GM23338 (cell line): ENCODE data around the gene AHDC1.

ENCODE experiments used
- ETS1 ChIP-seq: IDR thresholded peaks from 2 replicates; pipeline ENCODE4 v1.6.1; 2016; ENCODE audit warnings: antibody characterized with exemption
- EZH2 ChIP-seq: fragments of 200-600 bp; sonication (generic); IDR thresholded peaks from one replicate; pipeline ENCODE4 v1.8.0; 2017; ENCODE audit warnings: antibody characterized with exemption, mild to moderate bottlenecking, low read depth; ENCODE audit not compliant: unreplicated experiment
- JUNB ChIP-seq: IDR thresholded peaks from one replicate; pipeline ENCODE4 v1.6.1; 2016; ENCODE audit warnings: antibody characterized with exemption; ENCODE audit not compliant: unreplicated experiment
- NANOG ChIP-seq: IDR thresholded peaks from 2 replicates; pipeline ENCODE4 v1.6.1; 2016; ENCODE audit warnings: antibody characterized with exemption, borderline replicate concordance
- POLR2AphosphoS5 ChIP-seq: IDR thresholded peaks from 2 replicates; pipeline ENCODE4 v1.6.1; 2016; ENCODE audit warnings: antibody characterized with exemption, low read depth
- REST ChIP-seq: IDR thresholded peaks from one replicate; pipeline ENCODE4 v1.6.1; 2018; ENCODE audit warnings: antibody characterized with exemption; ENCODE audit not compliant: unreplicated experiment
- ZNF331 ChIP-seq: fragments of 250-450 bp; sonication (Bioruptor Pico); IDR thresholded peaks from 2 replicates; pipeline ENCODE4 v1.5.0; 2020; ENCODE audit warnings: low read depth, mild to moderate bottlenecking, moderate library complexity
- TF ChIP-seq, protein P1 (sequence below), 2 experiments: fragments of 200-600 bp in 1 of 2; sonication (generic) in 1 of 2; conservative IDR thresholded peaks; 2 replicates each; pipeline versions ENCODE4 v1.5.1 to v1.6.1; 2016 to 2017; ENCODE audit warnings: antibody characterized with exemption in 2 of 2, low read depth in 2 of 2, mild to moderate bottlenecking in 2 of 2, moderate library complexity in 1 of 2

GRCh38 chr1:27572679-27573426 lies 31.1 kb downstream of the AHDC1 start:
- TF ChIP-seq, protein P1, sequence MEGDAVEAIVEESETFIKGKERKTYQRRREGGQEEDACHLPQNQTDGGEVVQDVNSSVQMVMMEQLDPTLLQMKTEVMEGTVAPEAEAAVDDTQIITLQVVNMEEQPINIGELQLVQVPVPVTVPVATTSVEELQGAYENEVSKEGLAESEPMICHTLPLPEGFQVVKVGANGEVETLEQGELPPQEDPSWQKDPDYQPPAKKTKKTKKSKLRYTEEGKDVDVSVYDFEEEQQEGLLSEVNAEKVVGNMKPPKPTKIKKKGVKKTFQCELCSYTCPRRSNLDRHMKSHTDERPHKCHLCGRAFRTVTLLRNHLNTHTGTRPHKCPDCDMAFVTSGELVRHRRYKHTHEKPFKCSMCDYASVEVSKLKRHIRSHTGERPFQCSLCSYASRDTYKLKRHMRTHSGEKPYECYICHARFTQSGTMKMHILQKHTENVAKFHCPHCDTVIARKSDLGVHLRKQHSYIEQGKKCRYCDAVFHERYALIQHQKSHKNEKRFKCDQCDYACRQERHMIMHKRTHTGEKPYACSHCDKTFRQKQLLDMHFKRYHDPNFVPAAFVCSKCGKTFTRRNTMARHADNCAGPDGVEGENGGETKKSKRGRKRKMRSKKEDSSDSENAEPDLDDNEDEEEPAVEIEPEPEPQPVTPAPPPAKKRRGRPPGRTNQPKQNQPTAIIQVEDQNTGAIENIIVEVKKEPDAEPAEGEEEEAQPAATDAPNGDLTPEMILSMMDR (conservative IDR thresholded peaks at IDR 0.05; ENCODE audit: low read depth in 2 of 2) = no peak
- TF ChIP-seq REST = no peak
- TF ChIP-seq JUNB = no peak
- TF ChIP-seq POLR2AphosphoS5 = no peak
- no peak for TF ChIP-seq EZH2
- TF ChIP-seq NANOG = no peak
- no peak for TF ChIP-seq ZNF331 (CRISPR knock-in tag)
- TF ChIP-seq ETS1 = no peak
